OCI-LY7 (cell line): ENCODE data around the gene FAM32A. TPM values are rescaled to one million over a fixed set of nuclear protein-coding genes. Genes with fewer than 3 reads are reported as not detected.

ENCODE experiments used
- BruUV-seq: library from RNA; stranded (reverse); fragments of 400-500 nt; replicated peaks from 2 replicates; lab custom pipeline; 2021; lab: Mats Ljungman, UMichigan
- CTCF ChIA-PET: fragments of 300-600 bp; sonication (Branson Sonifier 250); formaldehyde crosslinking; loops from one replicate; lab custom pipeline; 2022; ENCODE audit warnings: antibody characterized with exemption; ENCODE audit not compliant: unreplicated experiment; lab: Charles Lee
- POLR2A ChIA-PET: fragments of 300-600 bp; sonication (Branson Sonifier 250); formaldehyde crosslinking; loops from one replicate; lab custom pipeline; 2022; ENCODE audit warnings: antibody characterized with exemption; lab: Charles Lee
- DNase-seq: peaks from one replicate; pipeline ENCODE4 v3.0.0-alpha.2; 2015; ENCODE audit warnings: low spot score
- H2AFZ ChIP-seq: fragments of 200-600 bp; sonication (generic), shearing (Covaris generic); 2 replicates; pipeline ENCODE4 v1.6.1; 2014; ENCODE audit warnings: mild to moderate bottlenecking, antibody characterized with exemption, low read length, moderate library complexity
- H3K27ac ChIP-seq: fragments of 200-600 bp; sonication (generic); 2 replicates; pipeline ENCODE4 v1.5.1; 2014; ENCODE audit warnings: mixed run types, low read depth, mild to moderate bottlenecking, moderate library complexity, low read length, inconsistent platforms; ENCODE audit not compliant: poor library complexity, severe bottlenecking
- H3K36me3 ChIP-seq: fragments of 200-600 bp; sonication (generic); 2 replicates; pipeline ENCODE4 v1.6.1; 2014; ENCODE audit warnings: mild to moderate bottlenecking, antibody characterized with exemption, low read length, moderate library complexity, mixed read lengths; ENCODE audit not compliant: insufficient read depth
- H3K4me1 ChIP-seq: fragments of 200-600 bp; sonication (generic); 2 replicates; pipeline ENCODE4 v1.5.1; 2014; ENCODE audit warnings: mild to moderate bottlenecking, low read length; ENCODE audit not compliant: insufficient read depth, poor library complexity, severe bottlenecking
- H3K4me2 ChIP-seq: fragments of 200-600 bp; sonication (generic); 2 replicates; pipeline ENCODE4 v1.6.1; 2014; ENCODE audit warnings: mild to moderate bottlenecking, low read length
- H3K4me3 ChIP-seq: fragments of 200-600 bp; sonication (generic); 2 replicates; pipeline ENCODE4 v1.5.1; 2014; ENCODE audit warnings: mild to moderate bottlenecking, low read depth, low read length; ENCODE audit not compliant: poor library complexity, severe bottlenecking
- H3K79me2 ChIP-seq: fragments of 200-600 bp; sonication (generic); 2 replicates; pipeline ENCODE4 v1.6.1; 2016; ENCODE audit warnings: low read depth, mild to moderate bottlenecking, low read length, moderate library complexity, mixed read lengths; ENCODE audit not compliant: insufficient read depth
- H3K9me2 ChIP-seq: fragments of 200-600 bp; sonication (generic); 2 replicates; pipeline ENCODE4 v1.6.1; 2016; ENCODE audit warnings: mild to moderate bottlenecking, low read length, mixed read lengths; ENCODE audit not compliant: insufficient read depth
- H3K9me3 ChIP-seq: fragments of 200-600 bp; sonication (generic); 2 replicates; pipeline ENCODE4 v1.6.1; 2014; ENCODE audit warnings: mild to moderate bottlenecking, mixed run types, low read length, mixed read lengths
- H4K20me1 ChIP-seq: fragments of 200-600 bp; sonication (generic); 2 replicates; pipeline ENCODE4 v1.6.1; 2014; ENCODE audit warnings: mild to moderate bottlenecking, antibody characterized with exemption, low read length, moderate library complexity, mixed read lengths; ENCODE audit not compliant: insufficient read depth
- CTCF ChIP-seq: fragments of 200-600 bp; sonication (generic); conservative IDR thresholded peaks from 2 replicates; pipeline ENCODE4 v1.5.1; 2014; ENCODE audit warnings: mild to moderate bottlenecking, antibody characterized with exemption, low read length, moderate library complexity, mixed read lengths
- EZH2phosphoT487 ChIP-seq: fragments of 200-600 bp; sonication (generic); IDR thresholded peaks from 2 replicates; pipeline ENCODE4 v1.6.1; 2018; ENCODE audit warnings: low read depth, borderline replicate concordance, mild to moderate bottlenecking, mixed run types, antibody characterized with exemption, low read length, moderate library complexity, mixed read lengths
- intact Hi-C: fragments of 100-400 bp; cut with micrococcal nuclease; formaldehyde crosslinking; loops from one replicate; pipeline ENCODE4 v1.10.0; 2022; ENCODE audit not compliant: unreplicated experiment
- total RNA-seq, 2 experiments: library from RNA; depleted of rRNA in 1 of 2; stranded (reverse); fragments of >200 nt in 1 of 2; shearing (Covaris generic) in 1 of 2; gene quantifications; 2 replicates each; pipeline ENCODE4 v1.2.3, GENCODE V29; 2014 to 2022

Gene FAM32A
- total RNA-seq, 2 experiments from 2014 or later, result 64.5 to 71.0 TPM

GRCh38 chr19:16142032-16142580, 43.1 kb upstream of the FAM32A start:
- no peak overlapping the region for H3K4me3 ChIP-seq
- intact Hi-C loops, result no loop called here
- BruUV-seq, result no TSS peak
- DNase-seq, result no peak
- H3K4me1 ChIP-seq, result peaks cover 59% of the 10 kb centered on the region
- no peaks in the 10 kb centered on the region for H4K20me1 ChIP-seq
- ChIA-PET POLR2A (interaction anchor here (1.0 to 1.5 kb wide), 2 partner anchors 11 to 25 kb away, joined by 4 to 5 read pairs; no protein-coding TSS in a partner anchor), CTCF (no interaction called here)
- peak overlapping the region; percentile 81 for H3K27ac ChIP-seq
- no peaks in the 10 kb centered on the region for H3K9me3 ChIP-seq
- TF ChIP-seq EZH2phosphoT487 (no peak), CTCF (no peak)
- peaks cover 12% of the 10 kb centered on the region for H3K36me3 ChIP-seq
- H3K4me2 ChIP-seq, result no peak overlapping the region
- no peaks in the 10 kb centered on the region for H3K9me2 ChIP-seq
- H3K79me2 ChIP-seq, result peaks cover 34% of the 10 kb centered on the region
- H2AFZ ChIP-seq, result no peak overlapping the region

GRCh38 chr19:16143399-16144215, 41.6 kb upstream of the FAM32A start, which contains the start of gene HSH2D:
HSH2D (plus strand) TSS chr19:16143685; CDS start chr19:16148751, 5,066 bp downstream.
- POLR2A ChIA-PET, result interaction anchor here (0.6 to 2.5 kb wide), 12 partner anchors 9 to 725 kb away, joined by 3 to 16 read pairs (median 4); partner anchors contain the start of genes AKAP8L, FAM32A and TPM4
- peaks cover 46% of the 10 kb centered on the region for H3K79me2 ChIP-seq
- no TSS peak for BruUV-seq

GRCh38 chr19:16144216-16144581, 41.0 kb upstream of the FAM32A start:
- no TSS peak for BruUV-seq
- intact Hi-C loops, result loop anchor here (2.0 kb wide), 1 partner anchor 33 kb away; the partner anchor contains the start of gene RAB8A

More at GRCh38 chr19:16143399-16144215, 41.6 kb upstream of the FAM32A start, which contains the start of gene HSH2D:
- intact Hi-C loops, result loop anchor here (1.0 to 2.0 kb wide), 2 partner anchors 25 to 33 kb away; partner anchors contain the start of gene RAB8A
- Histone ChIP-seq H3K4me2 (peak within 1 kb of the TSS; percentile 99), H3K9me2 (no peaks in the 10 kb centered on the region), H3K4me1 (peaks cover 70% of the 10 kb centered on the region), H3K27ac (peak within 1 kb of the TSS; percentile 81), H3K36me3 (peaks cover 22% of the 10 kb centered on the region), H3K4me3 (peak within 1 kb of the TSS; percentile 76), H3K9me3 (no peaks in the 10 kb centered on the region), H2AFZ (peak within 1 kb of the TSS; percentile 4; the same call in 1 of the 2 replicates), H4K20me1 (no peaks in the 10 kb centered on the region)
- CTCF ChIA-PET, result interaction anchor here (0.6 kb wide), 1 partner anchor 39 kb away, joined by 3 read pairs; no protein-coding TSS in a partner anchor
- TF ChIP-seq EZH2phosphoT487, result no peak
- DNase-seq, result peak; percentile 97

More at GRCh38 chr19:16144216-16144581, 41.0 kb upstream of the FAM32A start:
- TF ChIP-seq CTCF (no peak), EZH2phosphoT487 (no peak)
- ChIA-PET POLR2A (interaction anchor here (0.6 to 2.5 kb wide), 11 partner anchors 8 to 726 kb away, joined by 3 to 16 read pairs (median 4); partner anchors contain the start of genes AKAP8L, FAM32A and TPM4), CTCF (no interaction called here)
- H3K9me2 ChIP-seq, result no peaks in the 10 kb centered on the region
- H3K4me1 ChIP-seq, result peaks cover 75% of the 10 kb centered on the region
- peaks cover 52% of the 10 kb centered on the region for H3K79me2 ChIP-seq
- H3K4me3 ChIP-seq, result peak overlapping the region; percentile 76
- H3K9me3 ChIP-seq, result no peaks in the 10 kb centered on the region
- H2AFZ ChIP-seq, result no peak overlapping the region; the same call in 1 of the 2 replicates
- peak overlapping the region; percentile 99 for H3K4me2 ChIP-seq
- peak overlapping the region; percentile 81 for H3K27ac ChIP-seq
- DNase-seq, result no peak
- no peaks in the 10 kb centered on the region for H4K20me1 ChIP-seq
- peaks cover 28% of the 10 kb centered on the region for H3K36me3 ChIP-seq
